Measurements from ENCODE around the gene CPLX3. TPM values are rescaled to one million over a fixed set of nuclear protein-coding genes. Genes with fewer than 3 reads are reported as not detected.
A peak's percentile ranks its signal among the peaks of the same experiment; 100 is the strongest.

The CPLX3 gene
- polyA plus RNA-seq, 2 of the 4 experiments (the other 2 are of a cell fraction): not detected

GRCh38 chr15:74795966-74796625, 30.3 kb upstream of the CPLX3 start:
- Histone ChIP-seq H3K4me2 (no peak overlapping the region), H3K9me3 (no peaks in the 10 kb centered on the region), H3K4me1 (peaks cover 3% of the 10 kb centered on the region; the same call in 1 of the 3 replicates), H3K4me3 (no peak overlapping the region), H3K27ac (no peak overlapping the region)
- no peak for ATAC-seq
- FAIRE-seq: no peak
- CTCF ChIA-PET: interaction anchor here (1.0 to 66.7 kb wide), 3 partner anchors 5 to 155 kb away, joined by 3 to 1908 read pairs (median 1908); partner anchors contain the start of genes CPLX3, CSK, LMAN1L and ULK3
- no peak for DNase-seq (ENCODE audit: low read depth in 1 of 2, low spot score in 1 of 2)
- 90% methylated on average over 14 of the region's 14 CpGs for WGBS (ENCODE audit: missing lambda C conversion rate)
- TF ChIP-seq ZFP36 (IDR thresholded peaks at IDR 0.05; ENCODE audit: borderline replicate concordance, partially characterized antibody): no peak
- POLR2A ChIA-PET: no interaction called here

- Histone ChIP-seq H3K4me2 (no peak overlapping the region), H3K9me3 (no peaks in the 10 kb centered on the region), H3K27ac (no peak overlapping the region), H3K4me1 (peaks cover 3% of the 10 kb centered on the region; the same call in 1 of the 3 replicates), H3K4me3 (no peak overlapping the region)
- CTCF ChIA-PET: interaction anchor here (1.1 to 66.7 kb wide), 5 partner anchors 8 to 167 kb away, joined by 4 to 1908 read pairs (median 7); partner anchors contain the start of genes CPLX3, CSK, LMAN1L and ULK3
- ATAC-seq (no peak), FAIRE-seq (no peak), DNase-seq (ENCODE audit: low read depth in 1 of 2, low spot score in 1 of 2) (no peak)
- TF ChIP-seq BHLHE40 (IDR thresholded peaks at IDR 0.05; ENCODE audit: low read depth, low read length): no peak
- TF ChIP-seq JUNB (IDR thresholded peaks at IDR 0.05): no peak
- TF ChIP-seq NR3C1 (IDR thresholded peaks at IDR 0.05): no peak
- TF ChIP-seq NPAS2 (CRISPR knock-in tag; IDR thresholded peaks at IDR 0.05; ENCODE audit: borderline replicate concordance): no peak
- TF ChIP-seq MAX (IDR thresholded peaks at IDR 0.05): no peak
- TF ChIP-seq PHF8 (IDR thresholded peaks at IDR 0.05; ENCODE audit: borderline replicate concordance, low read depth): no peak
- no peak for TF ChIP-seq HOXB13 (CRISPR knock-in tag; IDR thresholded peaks at IDR 0.05; ENCODE audit: low read depth)
- 92% methylated on average over 22 of the region's 25 CpGs for WGBS (ENCODE audit: missing lambda C conversion rate)
- POLR2A ChIA-PET: no interaction called here
These were observed 27.8 kb upstream of the CPLX3 start for GRCh38 chr15:74798388-74799254.

- Histone ChIP-seq H3K4me1 (peaks cover 3% of the 10 kb centered on the region; the same call in 1 of the 3 replicates), H3K27ac (peak overlapping the region in 1 of 2 experiments; percentile 57; a peak in 1 of 6 replicates), H3K4me2 (no peak overlapping the region), H3K4me3 (no peak overlapping the region), H3K9me3 (no peaks in the 10 kb centered on the region)
- ATAC-seq (peak in 1 of 2 experiments; percentile 2; a peak in 3 of 6 replicates), FAIRE-seq (no peak), DNase-seq (ENCODE audit: low read depth in 1 of 2, low spot score in 1 of 2) (no peak)
- ChIA-PET CTCF (interaction anchor here (0.6 to 66.7 kb wide), 8 partner anchors 8 to 189 kb away, joined by 3 to 1908 read pairs (median 3); partner anchors contain the start of genes CPLX3, CSK, LMAN1L and ULK3), POLR2A (no interaction called here)
- 90% methylated on average over 16 of the region's 16 CpGs for WGBS (ENCODE audit: missing lambda C conversion rate)
- TF ChIP-seq ESRRA (IDR thresholded peaks at IDR 0.05; ENCODE audit: borderline replicate concordance, low read length) (no peak), USF2 (IDR thresholded peaks at IDR 0.05) (no peak), TFCP2L1 (CRISPR knock-in tag; IDR thresholded peaks at IDR 0.05) (no peak), HOXA7 (CRISPR knock-in tag; IDR thresholded peaks at IDR 0.05) (no peak), HEYL (CRISPR knock-in tag; IDR thresholded peaks at IDR 0.05) (no peak), RFX5 (IDR thresholded peaks at IDR 0.05) (no peak), JUNB (IDR thresholded peaks at IDR 0.05) (no peak), KDM5A (IDR thresholded peaks at IDR 0.05) (no peak), MAZ (IDR thresholded peaks at IDR 0.05; ENCODE audit: borderline replicate concordance, low read depth, low read length) (no peak), NR3C1 (IDR thresholded peaks at IDR 0.05) (no peak)
These were observed 27.1 kb upstream of the CPLX3 start for GRCh38 chr15:74799255-74799855.
